ENCODE data around the gene NFATC2. TPM values are rescaled to one million over a fixed set of nuclear protein-coding genes. Genes with fewer than 3 reads are reported as not detected.
A peak's percentile ranks its signal among the peaks of the same experiment; 100 is the strongest.

The NFATC2 gene
- total and polyA plus RNA-seq, 2 of the 4 experiments (the other 2 are of a cell fraction): 0.18 to 0.38 TPM

DNA sequence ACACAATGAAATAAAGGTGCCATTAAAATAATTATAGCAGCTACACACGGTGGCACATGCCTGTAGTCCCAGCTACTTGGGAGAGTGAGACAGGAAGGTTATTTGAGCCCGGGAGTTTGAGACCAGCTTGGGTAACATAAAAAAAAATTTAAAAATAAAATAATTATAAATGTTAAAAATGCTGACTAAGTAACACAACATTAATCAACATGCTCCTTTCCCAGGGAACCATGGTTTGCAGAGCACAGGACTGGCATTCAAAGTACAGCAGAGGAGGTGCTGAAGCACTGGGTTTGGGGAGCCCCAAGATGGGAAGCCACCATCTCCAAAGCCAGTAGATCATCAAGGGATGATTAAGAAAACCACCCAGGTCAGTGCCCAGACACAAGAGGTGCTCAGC is 51.9 kb downstream of the NFATC2 start:
- TF ChIP-seq MAFK (IDR thresholded peaks at IDR 0.05; ENCODE audit: low read depth, low read length) (peak; percentile 53), RAD21 (IDR thresholded peaks at IDR 0.05; ENCODE audit: low read length) (no peak)
- no TSS peak for BruUV-seq (replicated peaks)
- no peak overlapping the region for H4K8ac ChIP-seq (ENCODE audit: low read depth in 2 of 2, low read length in 2 of 2)
- no peak overlapping the region for H2BK5ac ChIP-seq (ENCODE audit: low read depth, low read length, poor library complexity, severe bottlenecking)
- ChIA-PET CTCF (no interaction called here), POLR2A (ENCODE audit: unreplicated experiment) (no interaction called here)
- H3K27ac ChIP-seq (ENCODE audit: insufficient read depth, low read length): no peak overlapping the region
- H3K4me2 ChIP-seq (ENCODE audit: low read depth, low read length): no peak overlapping the region
- H4K5ac ChIP-seq (ENCODE audit: low read depth, low read length): no peak overlapping the region
- no peak overlapping the region for H2BK15ac ChIP-seq (ENCODE audit: low read depth, low read length)
- H3K36me3 ChIP-seq (ENCODE audit: control insufficient read depth, insufficient read depth, low read length): no peaks in the 10 kb centered on the region
- no peak overlapping the region for H2AFZ ChIP-seq (replicated peaks; ENCODE audit: low read length, poor library complexity)
- H3K4ac ChIP-seq (ENCODE audit: low read depth, low read length): no peak overlapping the region
- H3K27me3 ChIP-seq (ENCODE audit: control insufficient read depth, insufficient read depth, low read length): no peaks in the 10 kb centered on the region
- no peak for ATAC-seq (ENCODE audit: low read depth)
- peaks cover 9% of the 10 kb centered on the region; the same call in 1 of the 2 replicates for H3K9me1 ChIP-seq (ENCODE audit: insufficient read depth, low read length)
- peaks cover 10% of the 10 kb centered on the region for H3K4me1 ChIP-seq (ENCODE audit: control insufficient read depth, insufficient read depth, low read length)
- H3K4me3 ChIP-seq (ENCODE audit: insufficient read depth, low read depth, low read length): no peak overlapping the region
- H3K9me3 ChIP-seq (ENCODE audit: control insufficient read depth, insufficient read depth, low read length): no peaks in the 10 kb centered on the region
- H3K14ac ChIP-seq (replicated peaks; ENCODE audit: low read depth, low read length): no peak overlapping the region
- H3K18ac ChIP-seq (ENCODE audit: low read depth, low read length): no peak overlapping the region
- H3K9ac ChIP-seq (ENCODE audit: low read depth, low read length): no peak overlapping the region
- no peak overlapping the region for H2AK5ac ChIP-seq (ENCODE audit: low read depth, low read length)
- no peak for DNase-seq
- H3K23ac ChIP-seq (ENCODE audit: low read depth, low read length): no peak overlapping the region
- in situ Hi-C loops (cut with MboI; ENCODE audit: low sequenced_read_pairs) (no loop called here), intact Hi-C loops (cut with micrococcal nuclease) (no loop called here), dilution Hi-C loops (cut with HindIII; ENCODE audit: low sequenced_read_pairs, unreplicated experiment) (no loop called here)
- H2AK9ac ChIP-seq (replicated peaks; ENCODE audit: low read depth, low read length, poor library complexity): no peak overlapping the region
- no peak overlapping the region for H2BK20ac ChIP-seq (ENCODE audit: low read depth, low read length)
- no peak overlapping the region for H2BK120ac ChIP-seq (ENCODE audit: low read depth, low read length)
- no peak overlapping the region for H4K91ac ChIP-seq (ENCODE audit: insufficient read depth, low read depth, low read length)
- peaks cover 3% of the 10 kb centered on the region; the same call in 1 of the 2 replicates for H4K20me1 ChIP-seq (ENCODE audit: insufficient read depth, low read length)
- no peak overlapping the region for H3K56ac ChIP-seq (ENCODE audit: extremely low read depth, insufficient read depth, low read length)
- H3K79me1 ChIP-seq (ENCODE audit: low read depth in 1 of 2, low read length in 2 of 2): no peaks in the 10 kb centered on the region
- no CpG with 5 or more reads among the region's 2 CpGs for WGBS, 2 experiments (ENCODE audit: extremely low coverage in 2 of 2, insufficient read length in 1 of 2)

Measured in IMR-90 (cell line).